GM19455 (cell line): ENCODE measurements around the gene SLC38A6.
"Not testable (repeated sequence)": the region's sequence is repeated elsewhere in the genome, so short reads cannot be mapped to it uniquely, and the experiment has no call there.

Source experiments
- ATAC-seq: cut with Tn5 transposase; IDR thresholded peaks from one replicate; pipeline ENCODE4 v1.9.1; 2021; ENCODE audit not compliant: unreplicated experiment

The SLC38A6 gene

GRCh38 chr14:61048640-61049039, 67.6 kb downstream of the SLC38A6 start:
- no peak for ATAC-seq

- ATAC-seq: no peak
These were observed 69.4 kb downstream of the SLC38A6 start for GRCh38 chr14:61050417-61050816.

GRCh38 chr14:61051051-61051450, 70.0 kb downstream of the SLC38A6 start:
- no peak for ATAC-seq

GRCh38 chr14:61051621-61052020, 70.6 kb downstream of the SLC38A6 start:
- ATAC-seq: no peak

- no peak for ATAC-seq
These were observed 82.4 kb downstream of the SLC38A6 start for GRCh38 chr14:61063461-61063860.

- no peak for ATAC-seq
These were observed 83.2 kb downstream of the SLC38A6 start for GRCh38 chr14:61064210-61064609.

- ATAC-seq: no peak
These were observed 83.8 kb downstream of the SLC38A6 start for GRCh38 chr14:61064856-61065255.

- no peak for ATAC-seq
These were observed 84.6 kb downstream of the SLC38A6 start for GRCh38 chr14:61065656-61066055.

GRCh38 chr14:61072442-61072841, 91.4 kb downstream of the SLC38A6 start:
- ATAC-seq: not testable (repeated sequence)

GRCh38 chr14:61074852-61075251, 93.8 kb downstream of the SLC38A6 start:
- no peak for ATAC-seq

- no peak for ATAC-seq
These were observed 95.5 kb downstream of the SLC38A6 start for GRCh38 chr14:61076556-61076955.

- ATAC-seq: no peak
These were observed 96.4 kb downstream of the SLC38A6 start for GRCh38 chr14:61077437-61077836.

- no peak for ATAC-seq
These were observed 97.1 kb downstream of the SLC38A6 start for GRCh38 chr14:61077951-61078720.

GRCh38 chr14:61080591-61081010, 99.6 kb downstream of the SLC38A6 start:
- ATAC-seq: peak; percentile 93

GRCh38 chr14:61088081-61088480, 107.0 kb downstream of the SLC38A6 start:
- no peak for ATAC-seq

GRCh38 chr14:61089126-61089750, 108.2 kb downstream of the SLC38A6 start:
- no peak for ATAC-seq

- peak; percentile 75 for ATAC-seq
These were observed 109.6 kb downstream of the SLC38A6 start for GRCh38 chr14:61090432-61091216.

- no peak for ATAC-seq
These were observed 110.7 kb downstream of the SLC38A6 start for GRCh38 chr14:61091657-61092273.

- ATAC-seq: not testable (repeated sequence)
These were observed 117.1 kb downstream of the SLC38A6 start for GRCh38 chr14:61098096-61098495.

GRCh38 chr14:61098721-61099120, 117.7 kb downstream of the SLC38A6 start:
- no peak for ATAC-seq

GRCh38 chr14:61099216-61099835, 118.3 kb downstream of the SLC38A6 start:
- no peak for ATAC-seq
